SK-N-SH treated with all-trans-retinoic acid at 6 μM for 48 hours (cell line): ENCODE results near the gene RNF144A.

ENCODE experiments used
- ATAC-seq: fragments of 200-7000 bp; cut with Tn5 transposase; 3 replicates; pipeline ENCODE4 v1.9.1; 2020; ENCODE audit warnings: mild to moderate bottlenecking, moderate library complexity
- BACH2 ChIP-seq: fragments of 250-450 bp; sonication (Bioruptor Pico); IDR thresholded peaks from 2 replicates; pipeline ENCODE4 v1.9.0; 2021; ENCODE audit warnings: mild to moderate bottlenecking, borderline replicate concordance
- CSDC2 ChIP-seq: fragments of 250-450 bp; sonication (Bioruptor Pico); IDR thresholded peaks from 2 replicates; pipeline ENCODE4 v1.5.0; 2020; ENCODE audit warnings: mild to moderate bottlenecking, moderate library complexity
- ESRRG ChIP-seq: fragments of 250-450 bp; sonication (Bioruptor Pico); IDR thresholded peaks from 2 replicates; pipeline ENCODE4 v1.6.1; 2021; ENCODE audit warnings: mild to moderate bottlenecking
- GLIS3 ChIP-seq: fragments of 250-450 bp; sonication (Bioruptor Pico); IDR thresholded peaks from 2 replicates; pipeline ENCODE4 v1.5.0; 2020; ENCODE audit warnings: mild to moderate bottlenecking, moderate library complexity
- ISL1 ChIP-seq: fragments of 250-450 bp; sonication (Bioruptor Pico); IDR thresholded peaks from 2 replicates; pipeline ENCODE4 v2.1.2; 2022; ENCODE audit warnings: mild to moderate bottlenecking, moderate library complexity
- OSR1 ChIP-seq: fragments of 250-450 bp; sonication (Bioruptor Pico); IDR thresholded peaks from 2 replicates; pipeline ENCODE4 v1.8.0; 2022; ENCODE audit warnings: moderate library complexity, mild to moderate bottlenecking, inconsistent platforms
- RARB ChIP-seq: fragments of 250-450 bp; sonication (Bioruptor Pico); IDR thresholded peaks from 2 replicates; pipeline ENCODE4 v1.8.0; 2021; ENCODE audit warnings: mild to moderate bottlenecking, moderate library complexity
- SNAI2 ChIP-seq: fragments of 250-450 bp; sonication (Bioruptor Pico); IDR thresholded peaks from 2 replicates; pipeline ENCODE4 v1.5.0; 2020; ENCODE audit warnings: mild to moderate bottlenecking, moderate library complexity
- TOX ChIP-seq: fragments of 250-450 bp; sonication (Bioruptor Pico); IDR thresholded peaks from 2 replicates; pipeline ENCODE4 v1.8.0; 2021; ENCODE audit warnings: mild to moderate bottlenecking, moderate library complexity, borderline replicate concordance
- ZC3H10 ChIP-seq: fragments of 250-450 bp; sonication (Bioruptor Pico); IDR thresholded peaks from 2 replicates; pipeline ENCODE4 v1.5.1; 2021; ENCODE audit warnings: mild to moderate bottlenecking, moderate library complexity
- ZFP3 ChIP-seq: fragments of 250-450 bp; sonication (Bioruptor Pico); IDR thresholded peaks from 2 replicates; pipeline ENCODE4 v1.5.0; 2020; ENCODE audit warnings: mild to moderate bottlenecking, moderate library complexity
- ZFP30 ChIP-seq: fragments of 450-650 bp; formaldehyde crosslinking; IDR thresholded peaks from 2 replicates; pipeline ENCODE4 v1.5.0; 2022; ENCODE audit warnings: mild to moderate bottlenecking, moderate library complexity
- ZNF565 ChIP-seq: fragments of 450-650 bp; formaldehyde crosslinking; conservative IDR thresholded peaks from 2 replicates; pipeline ENCODE4 v1.5.0; 2020; ENCODE audit warnings: low read depth, mild to moderate bottlenecking, moderate library complexity
- ZNF70 ChIP-seq: fragments of 450-650 bp; formaldehyde crosslinking; IDR thresholded peaks from 2 replicates; pipeline ENCODE4 v1.5.0; 2020; ENCODE audit warnings: mild to moderate bottlenecking, moderate library complexity
- ZNF8 ChIP-seq: fragments of 450-650 bp; formaldehyde crosslinking; IDR thresholded peaks from 2 replicates; pipeline ENCODE4 v1.5.0; 2020; ENCODE audit warnings: mild to moderate bottlenecking, moderate library complexity
- TF ChIP-seq, protein P1 (sequence below): fragments of 250-450 bp; sonication (Bioruptor Pico); IDR thresholded peaks from 2 replicates; pipeline ENCODE4 v1.5.1; 2020; ENCODE audit warnings: low read depth, mild to moderate bottlenecking, moderate library complexity
- TF ChIP-seq, protein P2 (sequence below): fragments of 250-450 bp; sonication (Bioruptor Pico); IDR thresholded peaks from 2 replicates; pipeline ENCODE4 v1.8.0; 2020; ENCODE audit warnings: mild to moderate bottlenecking, moderate library complexity, borderline replicate concordance
- TF ChIP-seq, protein P3 (sequence below): fragments of 250-450 bp; sonication (Bioruptor Pico); IDR thresholded peaks from 2 replicates; pipeline ENCODE4 v1.8.0; 2021; ENCODE audit warnings: low read depth, mild to moderate bottlenecking, moderate library complexity, borderline replicate concordance
- TF ChIP-seq, protein P4 (sequence below): fragments of 250-450 bp; sonication (Bioruptor Pico); IDR thresholded peaks from 2 replicates; pipeline ENCODE4 v1.5.0; 2020; ENCODE audit warnings: mild to moderate bottlenecking, moderate library complexity

Gene RNF144A

DNA sequence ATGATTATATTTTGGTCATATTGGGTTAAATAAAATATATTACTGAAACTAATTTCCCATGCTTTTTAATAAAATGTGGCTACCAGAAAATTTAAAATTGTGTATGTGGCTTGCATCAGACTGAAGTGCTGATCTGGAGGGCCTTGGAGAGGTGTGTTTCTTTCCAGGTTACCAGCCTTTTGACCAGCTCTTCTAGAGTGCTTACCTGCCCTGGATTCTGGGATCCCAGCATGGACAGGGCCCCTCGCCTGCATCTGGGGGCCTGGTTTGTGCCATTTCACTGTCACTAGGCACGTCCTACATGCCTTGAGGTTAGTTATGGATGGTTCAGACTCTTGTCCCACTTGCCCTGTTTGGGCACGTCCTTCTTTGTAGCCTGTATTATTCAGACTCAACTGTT lies 10.5 kb downstream of the RNF144A start:
- no peak for ATAC-seq

DNA sequence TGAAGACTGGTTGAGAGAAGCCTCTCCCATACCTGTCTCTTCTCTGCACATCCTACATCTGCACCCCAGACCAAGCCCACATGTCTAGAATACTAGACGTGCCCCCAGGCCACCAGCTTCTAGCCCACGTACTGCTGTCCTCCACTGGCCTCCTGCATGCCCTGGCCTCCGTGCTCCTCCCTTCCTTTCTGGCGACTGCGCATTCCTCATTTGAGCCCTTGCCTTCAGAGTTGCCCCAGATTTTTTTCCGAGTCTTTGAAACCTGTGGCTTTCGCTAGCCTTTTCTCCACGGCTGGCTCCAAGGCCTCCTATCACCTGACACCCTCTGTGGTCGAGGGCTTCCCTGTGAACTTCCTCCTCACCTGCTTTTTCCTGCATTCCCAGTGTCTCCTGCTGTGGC lies 11.2 kb downstream of the RNF144A start:
- no peak for ATAC-seq
- TF ChIP-seq, protein P1, sequence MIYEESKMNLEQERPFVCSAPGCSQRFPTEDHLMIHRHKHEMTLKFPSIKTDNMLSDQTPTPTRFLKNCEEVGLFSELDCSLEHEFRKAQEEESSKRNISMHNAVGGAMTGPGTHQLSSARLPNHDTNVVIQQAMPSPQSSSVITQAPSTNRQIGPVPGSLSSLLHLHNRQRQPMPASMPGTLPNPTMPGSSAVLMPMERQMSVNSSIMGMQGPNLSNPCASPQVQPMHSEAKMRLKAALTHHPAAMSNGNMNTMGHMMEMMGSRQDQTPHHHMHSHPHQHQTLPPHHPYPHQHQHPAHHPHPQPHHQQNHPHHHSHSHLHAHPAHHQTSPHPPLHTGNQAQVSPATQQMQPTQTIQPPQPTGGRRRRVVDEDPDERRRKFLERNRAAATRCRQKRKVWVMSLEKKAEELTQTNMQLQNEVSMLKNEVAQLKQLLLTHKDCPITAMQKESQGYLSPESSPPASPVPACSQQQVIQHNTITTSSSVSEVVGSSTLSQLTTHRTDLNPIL (CRISPR knock-in tag) = no peak
- no peak for TF ChIP-seq OSR1 (CRISPR knock-in tag)
- no peak for TF ChIP-seq CSDC2 (CRISPR knock-in tag)
- TF ChIP-seq, protein P2, sequence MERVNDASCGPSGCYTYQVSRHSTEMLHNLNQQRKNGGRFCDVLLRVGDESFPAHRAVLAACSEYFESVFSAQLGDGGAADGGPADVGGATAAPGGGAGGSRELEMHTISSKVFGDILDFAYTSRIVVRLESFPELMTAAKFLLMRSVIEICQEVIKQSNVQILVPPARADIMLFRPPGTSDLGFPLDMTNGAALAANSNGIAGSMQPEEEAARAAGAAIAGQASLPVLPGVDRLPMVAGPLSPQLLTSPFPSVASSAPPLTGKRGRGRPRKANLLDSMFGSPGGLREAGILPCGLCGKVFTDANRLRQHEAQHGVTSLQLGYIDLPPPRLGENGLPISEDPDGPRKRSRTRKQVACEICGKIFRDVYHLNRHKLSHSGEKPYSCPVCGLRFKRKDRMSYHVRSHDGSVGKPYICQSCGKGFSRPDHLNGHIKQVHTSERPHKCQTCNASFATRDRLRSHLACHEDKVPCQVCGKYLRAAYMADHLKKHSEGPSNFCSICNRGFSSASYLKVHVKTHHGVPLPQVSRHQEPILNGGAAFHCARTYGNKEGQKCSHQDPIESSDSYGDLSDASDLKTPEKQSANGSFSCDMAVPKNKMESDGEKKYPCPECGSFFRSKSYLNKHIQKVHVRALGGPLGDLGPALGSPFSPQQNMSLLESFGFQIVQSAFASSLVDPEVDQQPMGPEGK = no peak
- TF ChIP-seq ESRRG (CRISPR knock-in tag) = no peak
- TF ChIP-seq BACH2 = no peak
- no peak for TF ChIP-seq ZC3H10 (CRISPR knock-in tag)
- TF ChIP-seq SNAI2 (CRISPR knock-in tag) = no peak
- no peak for TF ChIP-seq ZFP3 (CRISPR knock-in tag)

More for the DNA sequence above, 10.5 kb downstream of the RNF144A start:
- TF ChIP-seq ZNF70 (CRISPR knock-in tag) (no peak), ZC3H10 (CRISPR knock-in tag) (no peak), ZFP30 (CRISPR knock-in tag) (no peak), ZNF8 (CRISPR knock-in tag) (no peak)
- TF ChIP-seq, protein P3, sequence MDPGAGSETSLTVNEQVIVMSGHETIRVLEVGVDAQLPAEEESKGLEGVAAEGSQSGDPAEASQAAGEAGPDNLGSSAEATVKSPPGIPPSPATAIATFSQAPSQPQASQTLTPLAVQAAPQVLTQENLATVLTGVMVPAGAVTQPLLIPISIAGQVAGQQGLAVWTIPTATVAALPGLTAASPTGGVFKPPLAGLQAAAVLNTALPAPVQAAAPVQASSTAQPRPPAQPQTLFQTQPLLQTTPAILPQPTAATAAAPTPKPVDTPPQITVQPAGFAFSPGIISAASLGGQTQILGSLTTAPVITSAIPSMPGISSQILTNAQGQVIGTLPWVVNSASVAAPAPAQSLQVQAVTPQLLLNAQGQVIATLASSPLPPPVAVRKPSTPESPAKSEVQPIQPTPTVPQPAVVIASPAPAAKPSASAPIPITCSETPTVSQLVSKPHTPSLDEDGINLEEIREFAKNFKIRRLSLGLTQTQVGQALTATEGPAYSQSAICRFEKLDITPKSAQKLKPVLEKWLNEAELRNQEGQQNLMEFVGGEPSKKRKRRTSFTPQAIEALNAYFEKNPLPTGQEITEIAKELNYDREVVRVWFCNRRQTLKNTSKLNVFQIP (CRISPR knock-in tag) = no peak

DNA sequence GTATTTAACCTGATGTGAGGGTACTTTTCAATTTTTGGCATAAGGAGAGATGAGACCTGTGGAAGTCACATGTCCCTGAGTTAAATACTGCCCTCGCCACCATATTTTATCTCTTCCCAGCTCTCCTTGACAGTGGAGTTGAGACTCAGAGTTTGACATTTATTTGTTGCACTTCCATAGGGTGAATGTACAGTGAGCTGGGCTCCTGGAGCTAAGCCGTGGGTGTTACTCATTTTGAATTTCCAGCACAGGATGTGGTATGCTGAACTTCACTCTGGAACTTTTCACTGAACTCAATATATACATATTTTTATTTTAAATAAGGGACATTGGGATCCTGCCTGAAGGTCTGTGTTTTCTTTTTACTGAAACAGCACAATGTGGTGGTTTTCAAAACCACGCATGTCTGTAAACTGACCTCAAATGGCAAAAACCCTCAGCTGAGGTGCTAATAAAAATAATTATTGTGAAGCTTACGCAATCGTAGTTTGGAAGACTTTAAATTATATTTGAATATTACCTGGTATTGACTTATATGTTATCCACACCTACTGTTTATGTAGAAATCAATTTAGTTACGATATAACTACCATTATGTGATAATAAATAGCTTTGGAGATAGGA lies 12.1 kb downstream of the RNF144A start:
- TF ChIP-seq, protein P3 (CRISPR knock-in tag) = no peak
- TF ChIP-seq GLIS3 (CRISPR knock-in tag) (no peak), ESRRG (CRISPR knock-in tag) (no peak), OSR1 (CRISPR knock-in tag) (no peak), ZFP3 (CRISPR knock-in tag) (no peak), ZFP30 (CRISPR knock-in tag) (no peak), ZNF70 (CRISPR knock-in tag) (no peak), CSDC2 (CRISPR knock-in tag) (no peak), TOX (CRISPR knock-in tag) (no peak), SNAI2 (CRISPR knock-in tag) (no peak)
- no peak for ATAC-seq

DNA sequence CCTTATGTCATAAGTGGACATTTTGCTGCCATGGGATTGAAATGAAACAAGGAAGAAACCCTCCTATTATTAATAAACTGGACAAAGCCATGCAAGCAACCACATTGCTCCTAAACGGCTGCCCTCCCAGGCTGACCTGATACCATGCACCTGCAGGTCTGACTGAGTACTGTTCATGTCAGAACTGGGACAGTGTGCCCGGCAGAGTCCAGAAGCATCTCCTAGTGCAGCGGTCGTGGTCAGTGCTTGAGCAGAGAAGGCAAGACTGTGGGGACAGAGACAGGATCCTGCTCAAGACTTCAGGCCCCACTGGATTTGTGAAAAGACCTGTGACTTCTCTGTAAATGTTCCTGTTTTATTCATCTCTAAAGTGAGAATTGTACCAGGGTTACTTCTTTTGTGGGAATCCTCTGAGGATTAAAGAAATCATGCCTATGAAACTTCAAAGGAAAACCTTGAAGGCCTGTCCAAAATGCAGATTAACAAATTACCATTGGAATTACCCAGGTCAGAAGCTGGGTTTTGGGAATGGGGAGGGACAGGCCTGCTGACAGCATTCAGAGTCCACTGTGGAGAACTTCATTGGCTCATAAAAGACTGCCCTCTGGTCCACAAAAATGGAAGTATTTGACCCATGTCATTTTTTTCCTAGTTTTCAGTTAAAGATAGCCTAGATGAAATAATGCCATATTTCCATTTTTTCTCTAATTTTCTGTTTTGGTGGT lies 13.9 kb downstream of the RNF144A start:
- ATAC-seq = no peak
- TF ChIP-seq ZFP30 (CRISPR knock-in tag) = no peak
- TF ChIP-seq, protein P4, sequence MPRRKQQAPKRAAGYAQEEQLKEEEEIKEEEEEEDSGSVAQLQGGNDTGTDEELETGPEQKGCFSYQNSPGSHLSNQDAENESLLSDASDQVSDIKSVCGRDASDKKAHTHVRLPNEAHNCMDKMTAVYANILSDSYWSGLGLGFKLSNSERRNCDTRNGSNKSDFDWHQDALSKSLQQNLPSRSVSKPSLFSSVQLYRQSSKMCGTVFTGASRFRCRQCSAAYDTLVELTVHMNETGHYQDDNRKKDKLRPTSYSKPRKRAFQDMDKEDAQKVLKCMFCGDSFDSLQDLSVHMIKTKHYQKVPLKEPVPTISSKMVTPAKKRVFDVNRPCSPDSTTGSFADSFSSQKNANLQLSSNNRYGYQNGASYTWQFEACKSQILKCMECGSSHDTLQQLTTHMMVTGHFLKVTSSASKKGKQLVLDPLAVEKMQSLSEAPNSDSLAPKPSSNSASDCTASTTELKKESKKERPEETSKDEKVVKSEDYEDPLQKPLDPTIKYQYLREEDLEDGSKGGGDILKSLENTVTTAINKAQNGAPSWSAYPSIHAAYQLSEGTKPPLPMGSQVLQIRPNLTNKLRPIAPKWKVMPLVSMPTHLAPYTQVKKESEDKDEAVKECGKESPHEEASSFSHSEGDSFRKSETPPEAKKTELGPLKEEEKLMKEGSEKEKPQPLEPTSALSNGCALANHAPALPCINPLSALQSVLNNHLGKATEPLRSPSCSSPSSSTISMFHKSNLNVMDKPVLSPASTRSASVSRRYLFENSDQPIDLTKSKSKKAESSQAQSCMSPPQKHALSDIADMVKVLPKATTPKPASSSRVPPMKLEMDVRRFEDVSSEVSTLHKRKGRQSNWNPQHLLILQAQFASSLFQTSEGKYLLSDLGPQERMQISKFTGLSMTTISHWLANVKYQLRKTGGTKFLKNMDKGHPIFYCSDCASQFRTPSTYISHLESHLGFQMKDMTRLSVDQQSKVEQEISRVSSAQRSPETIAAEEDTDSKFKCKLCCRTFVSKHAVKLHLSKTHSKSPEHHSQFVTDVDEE (CRISPR knock-in tag) = no peak
- no peak for TF ChIP-seq OSR1 (CRISPR knock-in tag)
- TF ChIP-seq CSDC2 (CRISPR knock-in tag) = no peak
- no peak for TF ChIP-seq RARB
- no peak for TF ChIP-seq ZNF565 (CRISPR knock-in tag)
- TF ChIP-seq ISL1 (CRISPR knock-in tag) = no peak
- TF ChIP-seq, all 23 proteins: peak for 0
